NT2/D1 (cell line): Measurements from ENCODE around the gene DDX39B.

Experiments
- DNase-seq: peaks from one replicate; pipeline ENCODE4 v3.0.0-alpha.2; 2011; ENCODE audit warnings: low read depth, low spot score
- H3K27me3 ChIP-seq: 2 replicates; pipeline ENCODE4 v1.6.0; 2011; ENCODE audit warnings: mild to moderate bottlenecking; ENCODE audit not compliant: insufficient read length, insufficient read depth
- H3K36me3 ChIP-seq: 2 replicates; pipeline ENCODE4 v1.6.1; 2011; ENCODE audit warnings: mild to moderate bottlenecking, low read length, mixed read lengths; ENCODE audit not compliant: insufficient read depth, insufficient read length
- H3K4me1 ChIP-seq: 2 replicates; pipeline ENCODE4 v1.5.1; 2011; ENCODE audit not compliant: insufficient read depth, insufficient read length
- H3K4me3 ChIP-seq: 2 replicates; pipeline ENCODE4 v1.5.1; 2011; ENCODE audit warnings: low read depth; ENCODE audit not compliant: insufficient read length
- H3K9ac ChIP-seq: 2 replicates; pipeline ENCODE4 v1.6.0; 2011; ENCODE audit warnings: low read depth; ENCODE audit not compliant: insufficient read length
- H3K9me3 ChIP-seq: 2 replicates; pipeline ENCODE4 v1.5.1; 2011; ENCODE audit warnings: mild to moderate bottlenecking, low read length; ENCODE audit not compliant: insufficient read depth
- SUZ12 ChIP-seq: IDR thresholded peaks from 2 replicates; pipeline ENCODE4 v1.6.1; 2011; ENCODE audit not compliant: insufficient read length, insufficient read depth; ENCODE audit errors: extremely low read depth
- YY1 ChIP-seq: IDR thresholded peaks from 2 replicates; pipeline ENCODE4 v1.6.1; 2011; ENCODE audit not compliant: insufficient read length, insufficient read depth
- ZNF274 ChIP-seq: IDR thresholded peaks from 2 replicates; pipeline ENCODE4 v1.6.1; 2011; ENCODE audit warnings: mild to moderate bottlenecking, low read depth, low read length

The DDX39B gene

GRCh38 chr6:31541059-31541657 lies 645 bp downstream of the DDX39B start:
- no peaks in the 10 kb centered on the region for H3K27me3 ChIP-seq
- peak; percentile 35 for DNase-seq
- peaks cover 52% of the 10 kb centered on the region for H3K36me3 ChIP-seq
- peaks cover 6% of the 10 kb centered on the region for H3K4me1 ChIP-seq
- H3K4me3 ChIP-seq = peak overlapping the region; percentile 66
- H3K9me3 ChIP-seq = no peaks in the 10 kb centered on the region
- peak overlapping the region; percentile 86 for H3K9ac ChIP-seq
- no peak for TF ChIP-seq YY1
- no peak for TF ChIP-seq ZNF274
- no peak for TF ChIP-seq SUZ12

GRCh38 chr6:31540640-31541039 lies 1.2 kb downstream of the DDX39B start:
- Histone ChIP-seq H3K4me3 (peak overlapping the region; percentile 66), H3K9me3 (no peaks in the 10 kb centered on the region), H3K4me1 (peaks cover 3% of the 10 kb centered on the region), H3K36me3 (peaks cover 57% of the 10 kb centered on the region), H3K9ac (peak overlapping the region; percentile 86), H3K27me3 (no peaks in the 10 kb centered on the region)
- TF ChIP-seq SUZ12 (no peak), ZNF274 (no peak), YY1 (no peak)
- DNase-seq = no peak

- DNase-seq = no peak
Measured at GRCh38 chr6:31538805-31539400, 2.9 kb downstream of the DDX39B start.

GRCh38 chr6:31535538-31536324 lies 6.1 kb downstream of the DDX39B start:
- no peak for DNase-seq

More at GRCh38 chr6:31538805-31539400, 2.9 kb downstream of the DDX39B start:
- H3K4me3 ChIP-seq = no peak overlapping the region
- H3K4me1 ChIP-seq = peaks cover 6% of the 10 kb centered on the region
- no peak overlapping the region for H3K9ac ChIP-seq
- peaks cover 74% of the 10 kb centered on the region for H3K36me3 ChIP-seq
- H3K9me3 ChIP-seq = no peaks in the 10 kb centered on the region
- H3K27me3 ChIP-seq = no peaks in the 10 kb centered on the region
- TF ChIP-seq ZNF274 (no peak), SUZ12 (no peak), YY1 (no peak)

GRCh38 chr6:31534521-31535040 lies 7.2 kb downstream of the DDX39B start:
- Histone ChIP-seq H3K27me3 (no peaks in the 10 kb centered on the region), H3K9me3 (no peaks in the 10 kb centered on the region), H3K9ac (no peak overlapping the region), H3K4me1 (peaks cover 3% of the 10 kb centered on the region), H3K36me3 (peaks cover 96% of the 10 kb centered on the region), H3K4me3 (no peak overlapping the region)
- TF ChIP-seq ZNF274 = no peak
- TF ChIP-seq YY1 = no peak
- DNase-seq = no peak

More at GRCh38 chr6:31535538-31536324, 6.1 kb downstream of the DDX39B start:
- no peak for TF ChIP-seq SUZ12
- TF ChIP-seq YY1 = no peak
- TF ChIP-seq ZNF274 = no peak
- H3K27me3 ChIP-seq = no peaks in the 10 kb centered on the region
- no peak overlapping the region for H3K9ac ChIP-seq
- H3K9me3 ChIP-seq = no peaks in the 10 kb centered on the region
- peaks cover 6% of the 10 kb centered on the region for H3K4me1 ChIP-seq
- peaks cover 97% of the 10 kb centered on the region for H3K36me3 ChIP-seq
- H3K4me3 ChIP-seq = no peak overlapping the region

- Histone ChIP-seq H3K9me3 (no peaks in the 10 kb centered on the region), H3K4me3 (no peak overlapping the region), H3K36me3 (peaks cover 94% of the 10 kb centered on the region), H3K4me1 (peaks cover 3% of the 10 kb centered on the region), H3K27me3 (no peaks in the 10 kb centered on the region), H3K9ac (no peak overlapping the region)
- DNase-seq = no peak
- TF ChIP-seq SUZ12 (no peak), ZNF274 (no peak), YY1 (no peak)
Measured at GRCh38 chr6:31534011-31534410, 7.8 kb downstream of the DDX39B start.

- peaks cover 88% of the 10 kb centered on the region for H3K36me3 ChIP-seq
- H3K9me3 ChIP-seq = no peaks in the 10 kb centered on the region
- no peak overlapping the region for H3K4me3 ChIP-seq
- DNase-seq = no peak
- no peak for TF ChIP-seq ZNF274
- H3K27me3 ChIP-seq = no peaks in the 10 kb centered on the region
- peaks cover 3% of the 10 kb centered on the region for H3K4me1 ChIP-seq
- no peak overlapping the region for H3K9ac ChIP-seq
Measured at GRCh38 chr6:31533455-31533841, 8.4 kb downstream of the DDX39B start.
